Articular chondrocyte of knee joint (primary cell): ENCODE results near the gene RBFOX1. TPM values are rescaled to one million over a fixed set of nuclear protein-coding genes. Genes with fewer than 3 reads are reported as not detected.

Experiments used
- small RNA-seq: library from RNA; depleted of rRNA; stranded (forward); fragments of <200 nt; gene quantifications from one replicate; pipeline ENCODE3, GENCODE V24; 2012
- total RNA-seq: library from RNA; depleted of rRNA; stranded (reverse); fragments of >200 nt; gene quantifications from 2 replicates; pipeline ENCODE4 v1.2.3, GENCODE V29; 2012

RBFOX1 gene
- not detected in 2 replicates for total RNA-seq

DNA sequence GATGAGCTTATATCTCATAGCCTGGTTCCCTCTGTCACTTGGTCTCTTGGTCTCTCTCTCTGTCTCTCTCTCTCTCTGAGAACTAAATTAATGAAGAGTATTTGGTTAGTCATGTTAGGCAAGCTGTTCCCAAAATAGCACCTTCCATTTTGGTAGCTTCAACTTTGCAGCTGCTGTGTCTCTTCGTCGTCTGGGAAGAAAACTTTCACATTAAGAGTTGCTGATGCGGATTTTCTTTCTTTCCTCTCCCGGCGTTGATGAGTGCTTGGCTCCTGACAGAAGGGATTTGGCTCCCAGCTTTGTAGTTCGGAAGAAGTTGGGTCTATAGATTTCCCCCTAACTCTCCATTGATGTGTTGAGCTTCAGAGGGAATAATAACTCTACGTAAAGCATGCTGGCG is at the start of gene RBFOX1:
Gene RBFOX1, plus strand, starts transcription at position 235 of the 400 bp plus-strand sequence.

Small RNA genes lying within 50 kb of the gene (small RNA-seq; reads per million reads assigned to genes)
- gene RF00537 (not detected), gene RF00561 (not detected)
